ENCODE data around the gene SLC16A8.
"Not testable (repeated sequence)": the region's sequence is repeated elsewhere in the genome, so short reads cannot be mapped to it uniquely, and the experiment has no call there.

The SLC16A8 gene

GRCh38 chr22:38049812-38050619 is 34.0 kb downstream of the SLC16A8 start:
- DNase-seq (ENCODE audit: low read depth in 2 of 2): no peak

DNA sequence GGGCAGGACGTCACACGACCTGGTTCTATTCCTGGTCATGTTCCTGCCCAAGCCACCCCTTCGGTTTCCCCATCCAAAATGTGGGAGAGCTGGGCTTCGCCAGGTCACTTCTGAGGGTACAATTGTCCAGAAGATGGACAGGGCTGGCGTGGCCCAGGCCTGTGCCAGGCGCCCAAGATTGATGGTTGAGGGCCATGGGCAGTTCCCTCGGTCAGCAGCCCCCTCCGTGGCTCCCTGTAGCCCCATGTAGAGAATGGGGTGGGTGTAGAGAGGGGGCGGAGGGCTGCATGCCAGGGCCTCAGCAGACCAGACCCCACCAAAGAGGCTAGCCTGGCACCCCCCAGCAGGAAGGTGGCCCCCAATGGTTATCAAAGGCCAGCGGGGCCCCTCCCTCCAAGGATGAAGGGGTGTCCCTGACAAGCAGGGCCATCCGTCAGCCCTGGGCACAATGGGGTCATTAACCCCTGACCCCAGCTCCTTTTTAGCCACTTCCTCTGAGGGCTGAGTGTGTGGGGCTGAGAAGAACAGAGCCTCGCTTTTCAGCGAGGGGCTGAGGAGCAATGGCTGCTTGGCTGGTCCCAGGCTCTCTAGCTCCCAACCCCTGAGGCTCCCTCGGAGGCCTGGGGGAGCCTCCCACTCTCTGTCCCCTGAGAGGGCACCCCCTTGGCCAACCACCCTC is 37.8 kb downstream of the SLC16A8 start:
- no peak for DNase-seq (ENCODE audit: low read depth in 2 of 2)

GRCh38 chr22:38043151-38044039 is 40.6 kb downstream of the SLC16A8 start:
- DNase-seq (ENCODE audit: low read depth in 2 of 2): no peak

- DNase-seq (ENCODE audit: low read depth in 2 of 2): no peak
These were observed 41.5 kb downstream of the SLC16A8 start for GRCh38 chr22:38042488-38042790.

- no peak for DNase-seq (ENCODE audit: low read depth in 2 of 2)
These were observed 42.1 kb downstream of the SLC16A8 start for GRCh38 chr22:38041760-38042487.

DNA sequence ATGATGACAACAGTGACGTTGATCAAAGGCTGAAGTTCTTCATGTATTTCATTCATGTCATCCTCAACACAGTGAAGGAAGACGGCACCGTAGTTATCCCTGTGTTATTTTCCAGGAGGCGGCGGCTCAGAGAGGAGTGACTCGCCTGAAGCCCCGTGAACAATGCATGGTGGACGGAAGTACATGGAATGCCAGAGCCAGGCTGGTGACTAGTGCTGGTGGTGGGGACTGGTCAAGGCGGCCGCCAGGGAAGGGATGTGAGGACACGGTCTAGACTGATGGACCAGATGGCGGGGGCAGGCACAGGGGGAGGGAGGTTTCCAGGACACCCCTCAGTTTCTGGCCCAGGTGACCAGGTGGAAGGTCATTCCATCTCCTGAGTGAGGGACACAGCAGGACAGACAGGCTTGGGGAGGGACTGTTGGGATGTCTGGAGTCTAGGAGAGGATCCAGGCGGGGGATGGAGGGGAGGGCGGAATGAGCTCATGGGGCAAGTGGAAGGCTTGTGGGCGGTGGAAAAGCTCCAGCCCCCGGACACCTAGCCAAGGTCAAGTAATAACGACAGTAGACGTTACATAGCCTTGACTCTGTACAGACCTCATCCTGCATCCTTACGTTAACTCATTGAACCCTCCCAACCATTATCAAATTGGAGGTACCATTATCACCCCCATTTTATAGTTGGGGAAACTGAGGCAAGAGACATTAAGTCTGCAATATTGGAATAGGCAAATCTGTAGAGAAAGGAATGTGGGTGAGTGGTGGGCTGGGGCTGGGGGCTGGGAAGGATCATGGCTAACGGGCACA is 42.8 kb downstream of the SLC16A8 start:
- DNase-seq (ENCODE audit: low read depth in 2 of 2): no peak

- no peak for DNase-seq (ENCODE audit: low read depth in 2 of 2)
These were observed 44.8 kb downstream of the SLC16A8 start for GRCh38 chr22:38038890-38039812.

- no peak for DNase-seq (ENCODE audit: low read depth in 2 of 2)
These were observed 45.6 kb downstream of the SLC16A8 start for GRCh38 chr22:38038426-38038825.

DNA sequence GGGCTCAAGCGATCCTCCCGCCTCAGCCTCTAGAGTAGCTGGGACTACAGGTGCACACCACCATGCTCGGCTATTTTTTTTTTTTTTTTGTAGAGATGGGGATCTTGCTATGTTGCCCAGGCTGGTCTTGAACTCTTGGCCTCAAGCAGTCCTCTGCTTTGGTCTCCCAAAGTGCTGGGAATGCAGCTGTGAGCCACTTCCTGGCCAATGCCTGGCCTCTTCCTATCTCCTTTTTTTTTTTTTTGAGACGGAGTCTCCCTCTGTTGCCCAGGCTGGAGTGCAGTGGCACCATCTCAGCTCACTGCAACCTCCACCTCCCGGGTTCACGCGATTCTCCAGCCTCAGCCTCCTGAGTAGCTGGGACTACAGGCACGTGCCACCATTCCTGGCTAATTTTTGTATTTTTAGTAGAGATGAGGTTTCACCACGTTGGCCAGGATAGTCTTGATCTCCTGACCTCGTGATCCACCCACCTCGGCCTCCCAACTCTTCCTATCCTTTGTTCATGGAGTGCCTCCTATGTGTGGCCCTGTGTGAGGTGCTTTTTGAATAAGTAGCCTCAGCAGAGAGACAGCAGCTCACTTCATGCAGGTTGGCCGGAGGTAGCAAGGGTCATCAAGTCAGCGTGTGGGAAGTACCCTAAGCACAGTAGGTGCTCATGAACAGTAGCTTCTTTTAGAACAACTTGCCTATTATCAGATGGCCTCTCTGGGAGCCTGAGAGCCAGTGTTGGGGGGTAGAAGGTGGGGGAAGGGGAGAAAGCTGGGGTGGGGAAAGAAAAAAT is 46.4 kb downstream of the SLC16A8 start:
- not testable (repeated sequence) for DNase-seq (ENCODE audit: low read depth in 2 of 2)

- DNase-seq (ENCODE audit: low read depth in 2 of 2): no peak
These were observed 47.5 kb downstream of the SLC16A8 start for GRCh38 chr22:38036392-38037062.

DNA sequence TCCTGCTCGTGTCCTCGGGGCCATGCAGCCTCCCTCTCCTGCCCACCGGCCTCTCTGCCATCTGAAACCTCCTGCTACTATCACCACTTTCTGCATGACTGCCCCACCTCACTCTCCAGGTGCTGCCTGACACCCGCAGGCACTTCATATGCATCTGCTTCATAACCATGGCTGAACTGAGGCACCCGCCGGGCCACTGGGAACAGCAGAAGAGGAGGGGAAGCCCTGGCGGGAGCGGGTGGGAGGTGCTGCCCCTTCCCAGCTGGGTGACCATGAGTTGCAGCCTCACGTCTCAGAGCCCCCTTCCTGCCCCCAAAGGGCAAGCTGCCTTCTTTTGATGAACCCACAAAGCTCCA is 48.5 kb downstream of the SLC16A8 start:
- no peak for DNase-seq (ENCODE audit: low read depth in 2 of 2)

- no peak for DNase-seq (ENCODE audit: low read depth in 2 of 2)
These were observed 49.0 kb downstream of the SLC16A8 start for GRCh38 chr22:38034884-38035529.

- DNase-seq (ENCODE audit: low read depth in 2 of 2): no peak
These were observed 49.6 kb downstream of the SLC16A8 start for GRCh38 chr22:38034278-38034882.

- no peak for DNase-seq (ENCODE audit: low read depth in 2 of 2)
These were observed 50.3 kb downstream of the SLC16A8 start for GRCh38 chr22:38033522-38034277.

DNA sequence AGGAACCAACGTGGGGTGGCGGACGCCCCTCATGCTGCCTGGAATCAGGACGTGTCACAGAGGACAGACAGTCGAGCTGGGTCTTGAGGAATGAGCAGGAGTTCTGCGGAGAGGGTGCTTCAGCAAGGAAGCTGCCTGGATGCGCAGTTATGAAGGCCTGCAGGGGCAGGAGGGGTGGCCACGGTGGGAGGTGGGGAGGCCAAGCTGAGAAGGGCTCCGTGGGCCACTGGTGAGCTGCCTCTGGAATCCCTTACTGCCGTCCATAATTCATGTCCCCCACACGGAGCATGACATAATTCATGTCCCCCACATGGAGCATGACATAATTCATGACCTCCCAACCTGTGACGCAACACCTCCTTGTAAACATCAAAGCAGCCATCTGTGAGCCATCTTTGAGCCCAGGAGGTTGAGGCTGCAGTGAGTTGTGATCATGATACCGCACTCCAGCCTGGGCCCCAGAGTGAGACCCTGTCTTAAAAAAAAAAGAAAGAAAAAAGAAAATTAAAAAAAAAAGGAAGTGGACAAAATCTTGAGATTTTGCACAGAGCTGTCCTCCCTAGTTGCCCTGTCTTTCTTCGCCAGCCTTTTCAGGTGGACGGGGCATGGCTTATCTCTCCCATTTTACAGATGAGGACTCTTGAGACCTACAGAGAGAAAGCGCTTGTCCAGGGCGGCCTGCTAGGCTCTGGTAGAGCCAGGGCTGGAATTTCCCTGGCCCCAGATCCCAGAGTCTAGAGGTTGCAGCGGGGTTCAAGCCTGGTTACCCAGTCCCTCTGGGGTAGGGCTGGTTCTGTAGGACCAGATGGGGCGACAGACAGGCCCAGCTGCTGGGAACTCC is 51.1 kb downstream of the SLC16A8 start:
- no peak for DNase-seq (ENCODE audit: low read depth in 2 of 2)

- no peak for DNase-seq (ENCODE audit: low read depth in 2 of 2)
These were observed 52.5 kb downstream of the SLC16A8 start for GRCh38 chr22:38031491-38031890.
